Globus pallidus (tissue), 1 donor: ENCODE results near the gene TRIM38.

ENCODE experiments used
- DNase-seq: peaks from one replicate; pipeline ENCODE4 v3.0.0-alpha.2; 2015; ENCODE audit warnings: low spot score

Gene TRIM38

DNA sequence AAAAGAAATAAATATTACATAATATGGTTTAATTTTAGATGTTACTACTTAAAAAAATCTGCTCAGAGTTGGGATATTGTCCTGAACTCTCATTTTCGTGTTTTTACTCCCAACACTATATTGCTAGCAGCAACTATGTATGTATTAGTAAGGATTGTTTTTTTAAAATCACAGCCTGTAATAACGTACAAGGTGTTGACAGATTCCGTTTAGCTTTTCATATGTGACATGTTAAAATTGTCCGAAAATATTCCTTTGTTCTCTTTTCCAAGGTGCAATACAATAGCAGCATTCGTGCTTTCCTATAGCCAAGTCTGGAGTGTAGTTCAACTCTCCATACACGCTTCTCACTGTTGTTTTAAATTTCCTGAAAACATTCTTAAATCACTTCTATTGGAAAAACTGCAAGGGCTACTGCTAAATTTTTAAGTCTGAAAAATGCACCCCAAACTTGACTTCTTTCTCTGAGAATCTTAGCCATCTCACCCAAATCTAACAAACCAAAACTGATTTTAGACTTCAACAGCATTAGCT lies 65.7 kb downstream of the TRIM38 start:
- no peak for DNase-seq

DNA sequence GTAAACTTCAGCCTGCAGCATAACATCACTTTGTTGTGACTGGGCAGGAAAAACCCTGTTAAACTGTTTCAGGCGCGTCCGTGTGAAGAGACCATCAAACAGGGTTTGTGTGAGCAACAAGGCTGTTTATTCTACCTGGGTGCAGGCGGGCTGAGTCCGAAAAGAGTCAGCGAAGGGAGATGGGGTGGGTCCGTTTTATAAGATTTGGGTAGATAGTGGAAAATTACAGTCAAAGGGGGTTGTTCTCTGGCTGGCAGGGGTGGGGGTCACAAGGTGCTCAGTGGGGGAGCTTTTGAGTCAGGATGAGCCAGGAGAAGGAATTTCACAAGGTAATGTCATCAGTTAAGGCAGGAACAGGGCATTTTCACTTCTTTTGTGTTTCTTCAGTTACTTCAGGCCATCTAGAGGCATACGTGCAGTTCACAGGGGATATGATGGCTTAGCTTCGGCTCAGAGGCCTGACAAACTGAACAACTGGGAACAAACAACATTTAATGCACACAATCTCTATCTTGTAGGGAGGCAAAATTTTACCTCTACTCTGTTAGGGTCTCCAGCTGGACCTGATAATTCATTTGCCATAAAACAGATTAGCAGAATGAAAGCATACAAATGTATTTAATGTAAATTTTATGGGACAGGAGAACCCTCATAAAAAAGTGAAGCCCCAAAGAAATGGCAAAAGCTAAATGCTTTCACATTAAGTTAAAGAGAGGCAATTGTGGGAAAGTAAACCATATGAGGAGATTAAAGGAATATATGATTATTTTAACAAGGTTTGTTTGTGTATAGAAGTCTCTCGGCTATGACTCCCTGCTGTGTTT lies 66.4 kb downstream of the TRIM38 start:
- DNase-seq = no peak

DNA sequence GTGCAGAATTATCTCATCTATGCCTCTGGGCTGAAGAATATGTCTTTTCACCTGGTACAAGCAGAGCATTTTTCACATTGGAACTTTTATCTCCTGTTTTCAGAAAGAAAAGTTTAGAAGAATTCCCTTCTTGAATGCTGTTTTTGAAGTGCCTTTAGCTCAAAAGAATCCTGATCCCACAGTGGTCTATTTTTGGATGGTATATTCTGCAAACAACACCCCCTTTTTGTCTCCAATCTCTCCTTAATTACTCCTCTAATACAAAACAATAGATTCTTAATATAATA lies 66.9 kb downstream of the TRIM38 start:
- DNase-seq = no peak

DNA sequence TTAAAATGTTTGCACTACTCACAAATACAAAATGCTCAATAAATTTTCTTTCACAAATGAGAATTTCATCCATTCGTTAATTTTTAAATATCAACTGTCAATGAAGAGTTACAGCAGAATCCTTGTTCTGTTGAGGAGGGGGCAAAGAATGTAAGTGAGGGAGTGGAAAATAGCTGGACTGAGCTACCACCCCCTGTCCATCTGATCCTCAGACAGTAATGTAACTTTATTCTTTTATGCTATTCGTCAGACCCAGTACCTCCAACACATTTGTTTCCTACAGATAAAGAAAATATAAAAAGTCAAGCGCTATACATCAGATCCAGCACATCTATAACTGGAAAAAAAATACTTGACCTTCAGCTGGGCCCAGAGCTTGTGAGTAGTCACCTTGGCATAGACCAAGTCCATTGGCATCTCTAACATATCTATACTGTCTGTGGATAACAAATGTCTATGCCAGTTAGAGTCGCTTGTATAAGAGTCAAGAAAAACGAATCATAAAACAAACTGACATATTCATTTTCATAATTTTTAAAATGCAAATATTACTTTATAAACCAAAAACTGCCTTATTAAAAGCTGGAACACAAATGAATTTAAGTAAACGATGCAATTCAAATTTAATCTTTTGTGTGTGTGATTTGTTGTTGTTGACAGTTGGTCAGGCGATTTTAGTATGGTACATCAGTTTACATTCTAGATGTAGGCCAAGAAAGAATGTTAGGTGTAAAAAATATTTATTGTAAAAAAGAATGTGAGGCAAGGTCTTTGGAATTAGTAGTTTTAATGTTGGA lies 67.5 kb downstream of the TRIM38 start:
- DNase-seq = no peak

DNA sequence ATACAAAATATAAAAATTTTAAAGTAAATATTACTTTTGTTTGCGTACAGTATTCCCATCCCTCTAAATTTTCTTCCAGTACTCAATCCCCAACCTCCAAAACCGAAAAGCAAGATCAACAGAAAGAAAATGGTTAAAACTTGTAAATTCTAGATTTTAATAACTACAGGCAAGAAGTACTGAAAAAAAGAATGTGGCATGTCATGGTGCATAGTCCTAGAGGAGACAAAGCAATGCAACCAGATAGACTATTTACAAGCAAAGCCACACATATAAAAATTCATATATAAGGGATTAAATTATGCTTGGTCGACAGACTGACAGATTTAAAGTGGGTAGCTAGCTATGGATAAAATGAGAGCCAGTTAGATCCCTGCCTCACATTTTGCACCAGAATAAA lies 68.1 kb downstream of the TRIM38 start:
- DNase-seq = no peak

DNA sequence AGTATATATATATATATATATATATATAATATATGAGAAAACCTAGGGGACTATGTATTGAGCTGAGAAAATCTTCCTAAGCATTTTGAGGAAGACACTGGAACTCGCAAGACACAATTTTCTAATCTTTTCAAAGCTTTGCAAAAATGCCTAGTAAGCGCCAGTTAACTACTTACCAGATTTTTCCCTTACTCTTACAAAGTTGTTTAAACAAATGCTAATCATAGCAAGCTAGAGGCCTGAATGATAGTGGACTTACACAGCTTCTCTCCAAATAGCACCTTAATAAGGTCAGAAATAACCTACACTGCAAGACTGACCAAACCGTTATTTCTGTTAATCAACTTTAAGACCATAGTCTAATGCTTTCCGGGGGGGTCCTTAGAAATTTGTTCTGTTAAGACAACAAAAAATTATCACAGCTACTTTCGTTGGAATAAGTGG lies 68.6 kb downstream of the TRIM38 start:
- no peak for DNase-seq

DNA sequence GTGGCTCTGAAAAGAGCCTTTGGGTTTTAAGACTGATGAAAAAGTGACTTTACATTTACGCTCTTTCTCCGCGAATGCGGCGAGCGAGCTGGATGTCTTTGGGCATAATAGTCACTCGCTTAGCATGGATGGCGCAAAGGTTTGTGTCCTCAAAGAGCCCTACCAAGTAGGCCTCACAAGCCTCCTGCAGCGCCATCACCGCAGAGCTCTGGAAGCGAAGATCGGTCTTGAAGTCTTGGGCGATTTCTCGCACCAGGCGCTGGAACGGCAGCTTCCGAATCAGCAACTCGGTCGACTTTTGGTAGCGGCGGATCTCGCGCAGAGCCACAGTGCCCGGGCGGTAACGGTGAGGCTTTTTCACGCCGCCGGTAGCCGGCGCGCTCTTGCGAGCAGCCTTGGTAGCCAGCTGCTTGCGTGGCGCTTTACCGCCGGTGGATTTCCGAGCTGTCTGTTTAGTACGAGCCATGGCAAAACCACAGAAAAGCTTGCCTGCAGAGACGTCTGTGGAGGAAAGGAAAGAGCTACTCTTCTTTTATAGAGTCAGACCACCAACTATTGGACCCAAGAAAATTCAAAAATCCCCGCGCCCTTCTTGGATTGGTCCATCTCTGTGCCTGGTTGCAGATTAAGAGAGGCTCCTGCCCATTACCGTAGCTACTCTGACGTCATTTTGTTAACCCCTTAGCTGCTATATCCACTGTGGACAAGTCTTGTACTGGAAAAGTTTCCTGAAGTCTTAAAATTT lies 69.2 kb downstream of the TRIM38 start:
- peak; percentile 85 for DNase-seq

DNA sequence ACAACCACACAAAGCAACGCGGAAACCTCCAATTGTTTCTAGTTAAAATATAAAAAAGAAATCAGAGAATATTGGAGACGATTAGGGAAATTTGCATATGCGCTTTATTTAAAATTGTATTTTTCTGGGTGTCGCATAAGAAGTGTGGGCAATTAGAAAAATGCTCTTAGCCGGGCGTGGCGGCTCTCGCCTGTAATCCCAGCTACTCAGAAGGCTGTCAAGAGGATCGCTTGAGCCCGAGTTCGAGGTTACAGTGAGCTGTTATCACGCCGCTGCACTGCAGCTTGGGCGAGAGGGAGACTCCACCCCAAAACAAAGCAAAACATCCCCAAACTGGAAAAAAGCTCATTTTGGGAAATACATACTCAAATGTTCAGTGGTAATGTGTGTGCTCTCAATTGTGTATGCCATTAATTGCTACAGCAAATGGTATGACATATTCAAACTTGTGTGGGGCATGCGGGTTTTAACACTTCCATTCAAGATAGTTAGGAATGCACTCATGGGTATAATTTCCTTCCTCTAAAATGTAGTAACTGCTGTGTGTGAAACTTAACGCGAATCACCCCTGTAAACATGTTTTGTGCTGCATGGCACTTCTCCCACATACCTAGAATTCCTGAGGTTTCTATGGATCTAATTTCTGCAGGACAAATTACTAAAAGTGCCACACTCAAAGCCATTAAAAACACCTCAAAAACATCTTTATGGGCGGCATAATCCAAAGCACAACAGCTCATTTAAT lies 69.9 kb downstream of the TRIM38 start:
- DNase-seq = no peak

DNA sequence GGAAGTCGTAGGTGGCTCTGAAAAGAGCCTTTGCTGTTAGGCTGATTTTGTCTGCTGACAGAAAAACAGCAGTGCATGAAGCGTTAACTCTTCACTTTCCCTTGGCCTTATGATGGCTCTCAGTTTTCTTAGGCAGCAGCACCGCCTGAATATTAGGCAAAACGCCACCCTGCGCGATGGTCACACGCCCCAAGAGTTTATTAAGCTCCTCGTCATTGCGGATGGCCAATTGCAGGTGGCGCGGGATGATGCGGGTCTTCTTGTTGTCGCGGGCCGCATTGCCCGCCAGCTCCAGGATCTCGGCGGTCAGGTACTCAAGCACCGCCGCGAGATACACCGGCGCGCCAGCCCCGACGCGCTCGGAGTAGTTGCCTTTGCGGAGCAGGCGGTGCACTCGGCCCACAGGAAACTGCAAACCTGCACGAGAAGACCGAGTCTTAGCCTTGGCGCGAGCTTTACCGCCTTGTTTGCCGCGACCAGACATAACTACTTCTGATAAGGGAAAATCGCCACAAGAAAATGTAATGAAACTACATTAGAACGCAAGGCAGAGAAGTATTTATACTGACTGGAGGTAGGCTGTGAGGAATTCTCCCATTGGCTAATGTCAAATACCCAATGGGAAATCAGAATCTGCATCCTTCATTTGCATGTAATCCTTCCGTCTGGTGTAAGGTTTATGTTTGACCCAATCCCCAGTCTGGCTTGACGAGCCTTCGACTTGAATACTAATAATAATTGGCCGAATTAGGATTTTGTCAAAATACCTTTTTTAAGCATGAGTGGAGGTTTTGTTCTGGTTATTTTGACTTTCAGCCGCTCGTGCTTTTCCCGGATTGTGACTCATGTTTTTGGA lies 70.7 kb downstream of the TRIM38 start:
- peak; percentile 85 for DNase-seq

DNA sequence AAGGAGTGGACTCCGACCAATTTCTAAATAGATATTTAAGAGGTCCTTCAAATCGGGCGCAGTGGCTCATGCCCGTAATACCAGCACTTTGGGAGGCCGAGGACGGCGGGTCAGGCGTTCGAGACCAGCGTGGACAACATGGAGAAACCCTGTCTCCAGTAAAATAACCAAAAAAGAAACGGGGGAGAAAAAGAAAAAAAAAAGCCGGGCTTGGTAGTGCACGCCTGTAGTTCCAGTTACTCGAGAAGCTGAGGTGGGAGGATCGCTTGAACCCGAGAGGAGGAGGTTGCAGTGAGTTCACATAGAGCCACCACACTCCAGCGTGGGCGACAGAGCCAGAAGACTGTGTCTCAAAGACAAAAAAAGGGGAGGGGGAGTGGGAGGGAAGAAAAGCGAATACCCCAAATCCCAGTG lies 71.3 kb downstream of the TRIM38 start:
- DNase-seq = no peak

DNA sequence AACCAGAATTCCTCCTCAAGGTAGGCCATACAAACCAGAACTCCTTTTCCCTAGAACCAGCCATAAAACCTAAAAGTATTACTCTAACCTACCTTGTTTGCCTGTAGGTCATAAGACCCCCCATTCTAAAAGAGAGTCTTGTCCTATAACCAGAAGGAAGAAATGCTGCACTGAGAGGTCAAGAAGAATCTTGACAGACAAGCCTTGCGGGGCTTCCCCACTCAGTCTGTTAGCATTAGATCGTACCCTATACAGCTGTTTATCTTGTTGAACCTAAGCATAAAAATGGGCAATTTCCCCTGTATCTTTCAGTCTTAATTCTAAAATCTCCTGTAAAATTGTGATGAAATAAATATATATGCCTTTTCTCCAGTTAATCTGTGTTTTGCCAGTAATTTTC lies 72.3 kb downstream of the TRIM38 start:
- no peak for DNase-seq
